ENCODE results near the gene TLK2.
"Not testable (repeated sequence)": the region's sequence is repeated elsewhere in the genome, so short reads cannot be mapped to it uniquely, and the experiment has no call there.

DNA sequence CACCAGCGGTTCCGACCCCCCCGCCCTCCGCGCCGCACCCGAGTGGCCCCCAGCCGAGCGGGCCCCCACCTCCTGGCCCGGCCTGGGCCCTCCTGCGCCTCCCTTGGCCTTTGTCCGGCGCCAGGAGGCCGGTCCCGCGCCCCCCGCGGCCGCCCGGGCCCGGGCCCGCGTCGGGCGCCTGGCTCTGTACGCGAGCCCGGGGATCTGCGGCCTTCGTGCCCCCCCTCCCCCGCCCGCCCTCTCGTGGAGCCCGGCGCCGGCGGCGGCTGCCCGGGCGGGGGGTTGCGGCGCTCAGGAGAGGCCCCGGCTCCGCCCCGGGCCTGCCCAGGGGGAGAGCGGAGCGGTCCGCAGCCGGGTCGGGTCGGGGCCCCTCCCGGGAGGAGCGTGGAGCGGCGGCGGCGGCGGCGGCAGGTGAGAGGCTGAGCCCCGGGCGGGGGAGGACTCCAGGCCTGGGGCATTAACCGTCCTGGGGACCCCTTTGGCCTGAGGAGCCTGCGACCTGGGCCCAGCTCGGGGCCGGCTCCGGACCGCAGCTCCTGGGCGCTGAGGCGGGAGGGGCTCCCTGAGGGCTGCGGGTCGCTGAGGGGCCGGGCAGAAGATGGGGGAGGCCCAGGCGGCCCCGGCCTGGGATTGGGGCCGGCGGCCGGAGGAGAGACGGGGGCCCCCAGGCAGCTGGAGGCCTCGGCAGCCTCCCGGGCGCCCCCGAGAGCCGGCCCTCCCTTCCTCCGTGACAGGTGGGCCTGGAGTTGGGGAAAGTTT, 434 bp downstream of the TLK2 start:
- TF ChIP-seq POLR2AphosphoS5 (IDR thresholded peaks at IDR 0.05); EP300 (conservative IDR thresholded peaks at IDR 0.05; ENCODE audit: poor library complexity, severe bottlenecking); EZH2 (IDR thresholded peaks at IDR 0.05; ENCODE audit: borderline replicate concordance, insufficient read depth, low read length, poor library complexity, severe bottlenecking); SMC3 (conservative IDR thresholded peaks at IDR 0.05; ENCODE audit: poor library complexity); TAF1 (IDR thresholded peaks at IDR 0.05; ENCODE audit: low read depth); MXI1 (conservative IDR thresholded peaks at IDR 0.05; ENCODE audit: poor library complexity, severe bottlenecking); RAD21 (conservative IDR thresholded peaks at IDR 0.05): not testable (repeated sequence)
- TF ChIP-seq, protein P1, sequence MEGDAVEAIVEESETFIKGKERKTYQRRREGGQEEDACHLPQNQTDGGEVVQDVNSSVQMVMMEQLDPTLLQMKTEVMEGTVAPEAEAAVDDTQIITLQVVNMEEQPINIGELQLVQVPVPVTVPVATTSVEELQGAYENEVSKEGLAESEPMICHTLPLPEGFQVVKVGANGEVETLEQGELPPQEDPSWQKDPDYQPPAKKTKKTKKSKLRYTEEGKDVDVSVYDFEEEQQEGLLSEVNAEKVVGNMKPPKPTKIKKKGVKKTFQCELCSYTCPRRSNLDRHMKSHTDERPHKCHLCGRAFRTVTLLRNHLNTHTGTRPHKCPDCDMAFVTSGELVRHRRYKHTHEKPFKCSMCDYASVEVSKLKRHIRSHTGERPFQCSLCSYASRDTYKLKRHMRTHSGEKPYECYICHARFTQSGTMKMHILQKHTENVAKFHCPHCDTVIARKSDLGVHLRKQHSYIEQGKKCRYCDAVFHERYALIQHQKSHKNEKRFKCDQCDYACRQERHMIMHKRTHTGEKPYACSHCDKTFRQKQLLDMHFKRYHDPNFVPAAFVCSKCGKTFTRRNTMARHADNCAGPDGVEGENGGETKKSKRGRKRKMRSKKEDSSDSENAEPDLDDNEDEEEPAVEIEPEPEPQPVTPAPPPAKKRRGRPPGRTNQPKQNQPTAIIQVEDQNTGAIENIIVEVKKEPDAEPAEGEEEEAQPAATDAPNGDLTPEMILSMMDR (IDR thresholded peaks at IDR 0.05; ENCODE audit: poor library complexity, severe bottlenecking) = not testable (repeated sequence)

All from neural cell (in vitro differentiated cells).